ENCODE measurements around the gene KLHL42. TPM values are rescaled to one million over a fixed set of nuclear protein-coding genes. Genes with fewer than 3 reads are reported as not detected.
"Not testable (repeated sequence)": the region's sequence is repeated elsewhere in the genome, so short reads cannot be mapped to it uniquely, and the experiment has no call there.

KLHL42 gene
- total RNA-seq, 4 donors from 2014 or later, result 14.0 to 30.3 (median 25.0) TPM

- TF ChIP-seq POLR2AphosphoS5 (IDR thresholded peaks at IDR 0.05), result no peak
- no peak for TF ChIP-seq POLR2A (IDR thresholded peaks at IDR 0.05)
- WGBS, result 54% methylated on average over 14 of the region's 15 CpGs
- Histone ChIP-seq H3K36me3 (no peaks in the 10 kb centered on the region), H3K4me3 (no peak overlapping the region), H3K4me1 (peaks cover 6% of the 10 kb centered on the region), H3K27ac (no peak overlapping the region), H3K9me3 (no peaks in the 10 kb centered on the region), H3K27me3 (no peaks in the 10 kb centered on the region)
- DNase-seq (ENCODE audit: low spot score in 2 of 2), result no peak
These were observed 64.5 kb downstream of the KLHL42 start for GRCh38 chr12:27844366-27845090.

GRCh38 chr12:27845187-27845586, 65.2 kb downstream of the KLHL42 start:
- Histone ChIP-seq H3K27ac (no peak overlapping the region), H3K4me3 (no peak overlapping the region), H3K27me3 (no peaks in the 10 kb centered on the region), H3K9me3 (no peaks in the 10 kb centered on the region), H3K36me3 (no peaks in the 10 kb centered on the region), H3K4me1 (peaks cover 6% of the 10 kb centered on the region)
- WGBS, result 96% methylated on average over 2 of the region's 2 CpGs
- TF ChIP-seq EP300 (IDR thresholded peaks at IDR 0.05) (no peak), POLR2AphosphoS5 (IDR thresholded peaks at IDR 0.05) (no peak), POLR2A (IDR thresholded peaks at IDR 0.05) (no peak), CTCF (IDR thresholded peaks at IDR 0.05) (no peak)
- DNase-seq (ENCODE audit: low spot score in 2 of 2), result no peak

GRCh38 chr12:27845706-27846105, 65.7 kb downstream of the KLHL42 start:
- not testable (repeated sequence) for H3K9me3 ChIP-seq; H3K4me1 ChIP-seq; H3K27ac ChIP-seq; DNase-seq (ENCODE audit: low spot score in 2 of 2); H3K4me3 ChIP-seq; H3K27me3 ChIP-seq; H3K36me3 ChIP-seq
- WGBS, result 81% methylated on average over 3 of the region's 3 CpGs

GRCh38 chr12:27847293-27847692, 67.3 kb downstream of the KLHL42 start:
- H3K36me3 ChIP-seq, result not testable (repeated sequence)

GRCh38 chr12:27851311-27851710, 71.3 kb downstream of the KLHL42 start:
- Histone ChIP-seq H3K36me3 (no peaks in the 10 kb centered on the region), H3K27ac (no peak overlapping the region), H3K4me1 (no peaks in the 10 kb centered on the region), H3K9me3 (no peaks in the 10 kb centered on the region), H3K4me3 (no peak overlapping the region), H3K27me3 (no peaks in the 10 kb centered on the region)
- TF ChIP-seq POLR2AphosphoS5 (IDR thresholded peaks at IDR 0.05) (no peak), EP300 (IDR thresholded peaks at IDR 0.05) (no peak), CTCF (IDR thresholded peaks at IDR 0.05) (no peak), POLR2A (IDR thresholded peaks at IDR 0.05) (no peak)
- no peak for DNase-seq (ENCODE audit: low spot score in 2 of 2)

More at GRCh38 chr12:27847293-27847692, 67.3 kb downstream of the KLHL42 start:
- H3K4me3 ChIP-seq; DNase-seq (ENCODE audit: low spot score in 2 of 2); H3K27ac ChIP-seq; H3K27me3 ChIP-seq; H3K9me3 ChIP-seq; H3K4me1 ChIP-seq: not testable (repeated sequence)
- WGBS, result 96% methylated on average over 2 of the region's 2 CpGs

- no peaks in the 10 kb centered on the region for H3K9me3 ChIP-seq
- TF ChIP-seq CTCF (IDR thresholded peaks at IDR 0.05) (no peak), POLR2A (IDR thresholded peaks at IDR 0.05) (no peak), POLR2AphosphoS5 (IDR thresholded peaks at IDR 0.05) (no peak), EP300 (IDR thresholded peaks at IDR 0.05) (no peak)
- H3K4me1 ChIP-seq, result no peaks in the 10 kb centered on the region
- H3K27me3 ChIP-seq, result no peaks in the 10 kb centered on the region
- H3K27ac ChIP-seq, result no peak overlapping the region
- H3K4me3 ChIP-seq, result no peak overlapping the region
- no peak for DNase-seq (ENCODE audit: low spot score in 2 of 2)
- no peaks in the 10 kb centered on the region for H3K36me3 ChIP-seq
These were observed 72.1 kb downstream of the KLHL42 start for GRCh38 chr12:27852117-27852516.

Other genes starting within 250 kb of the KLHL42 start
- gene REP15, start 83.8 kb upstream of the KLHL42 start, total RNA-seq, result 1 to 10 TPM in 3 of 4 donors, under 1 TPM in 1; 0.99 to 2.1 (median 1.5) TPM
- gene MRPS35, start 69.4 kb upstream of the KLHL42 start, total RNA-seq, result 10 to 100 TPM; 35.6 to 65.8 (median 40.1) TPM
- gene MANSC4, start within 50 bp of the KLHL42 start, total RNA-seq, result not detected
- gene PTHLH, start 192.5 kb downstream of the KLHL42 start, total RNA-seq, result 1 to 10 TPM in 2 of 4 donors, not detected in 2; 1.1 to 2.0 TPM